Right renal cortex interstitium (tissue), 3 donors: ENCODE data around the gene LRIG2. TPM values are rescaled to one million over a fixed set of nuclear protein-coding genes. Genes with fewer than 3 reads are reported as not detected.
"Not testable (repeated sequence)": the region's sequence is repeated elsewhere in the genome, so short reads cannot be mapped to it uniquely, and the experiment has no call there.

Experiments used
- DNase-seq, 3 donors: peaks; one replicate each; pipeline ENCODE4 v3.0.0-alpha.2; 2013; ENCODE audit warnings: low read depth in 3 of 3, low spot score in 2 of 3
- polyA plus RNA-seq, 3 donors: library from polyadenylated mRNA; unstranded; fragments of 120-200 nt; gene quantifications; one replicate each; pipeline ENCODE4 v1.2.1, GENCODE V29; 2013; ENCODE audit not compliant: insufficient read length in 3 of 3

The LRIG2 gene
- polyA plus RNA-seq, 3 donors, result 14.4 to 16.8 (median 16.0) TPM

DNA sequence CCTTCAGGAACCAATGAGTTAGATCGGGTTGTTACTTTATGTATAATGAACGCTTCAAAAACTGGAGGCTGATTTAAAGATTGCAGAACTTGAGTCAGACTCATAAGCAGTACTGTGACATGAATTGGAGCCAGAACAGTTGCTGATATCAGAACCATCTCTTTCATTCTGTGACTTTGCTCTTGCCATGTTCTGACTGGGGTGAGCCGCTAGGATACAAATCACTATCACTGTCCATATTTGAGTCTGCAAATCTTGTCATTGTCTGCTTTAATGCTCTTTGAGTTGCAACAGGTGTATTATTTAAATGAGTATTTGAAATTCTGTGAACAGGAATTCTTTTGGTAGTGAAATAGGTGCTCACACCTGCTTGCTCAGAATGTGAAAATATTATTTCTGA lies 52.5 kb downstream of the LRIG2 start:
- DNase-seq, result no peak

DNA sequence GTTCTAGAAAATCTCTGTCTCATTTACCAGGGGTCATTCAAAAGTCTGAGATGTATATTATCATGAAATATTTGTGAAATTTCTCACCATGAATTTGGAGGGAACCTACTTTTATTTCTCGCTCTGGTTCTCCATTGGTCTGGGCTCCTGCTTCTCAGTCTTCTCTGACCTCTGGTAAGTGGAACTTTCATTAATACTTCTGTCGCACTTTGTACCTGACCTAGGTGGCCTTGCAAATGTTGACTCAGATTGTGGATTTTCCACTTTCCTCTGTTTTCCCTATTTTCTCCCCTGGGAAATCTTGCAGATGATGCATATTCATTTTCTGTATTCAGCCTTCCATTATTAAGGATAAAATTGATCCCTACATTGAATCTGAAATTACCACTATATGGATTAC lies 53.2 kb downstream of the LRIG2 start:
- no peak for DNase-seq

DNA sequence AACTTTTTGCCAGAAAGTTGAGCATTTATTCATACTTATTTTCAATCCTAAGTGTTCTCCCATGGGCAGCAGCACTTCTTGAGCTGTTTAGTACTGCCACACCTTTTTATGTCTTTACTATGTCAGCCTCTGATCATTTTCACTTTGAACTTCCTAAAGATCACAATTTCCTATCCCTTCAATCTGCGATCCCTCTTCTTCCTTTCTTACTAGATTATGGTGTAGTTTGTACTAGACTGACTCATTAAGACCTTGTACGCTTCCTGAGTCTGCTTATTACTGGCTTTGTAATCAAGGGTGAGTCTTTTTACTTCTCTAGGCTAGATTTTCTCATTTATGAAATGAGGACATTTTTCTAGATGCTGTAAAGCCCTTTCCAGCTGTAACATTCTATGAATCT lies 55.1 kb downstream of the LRIG2 start:
- DNase-seq, result no peak

DNA sequence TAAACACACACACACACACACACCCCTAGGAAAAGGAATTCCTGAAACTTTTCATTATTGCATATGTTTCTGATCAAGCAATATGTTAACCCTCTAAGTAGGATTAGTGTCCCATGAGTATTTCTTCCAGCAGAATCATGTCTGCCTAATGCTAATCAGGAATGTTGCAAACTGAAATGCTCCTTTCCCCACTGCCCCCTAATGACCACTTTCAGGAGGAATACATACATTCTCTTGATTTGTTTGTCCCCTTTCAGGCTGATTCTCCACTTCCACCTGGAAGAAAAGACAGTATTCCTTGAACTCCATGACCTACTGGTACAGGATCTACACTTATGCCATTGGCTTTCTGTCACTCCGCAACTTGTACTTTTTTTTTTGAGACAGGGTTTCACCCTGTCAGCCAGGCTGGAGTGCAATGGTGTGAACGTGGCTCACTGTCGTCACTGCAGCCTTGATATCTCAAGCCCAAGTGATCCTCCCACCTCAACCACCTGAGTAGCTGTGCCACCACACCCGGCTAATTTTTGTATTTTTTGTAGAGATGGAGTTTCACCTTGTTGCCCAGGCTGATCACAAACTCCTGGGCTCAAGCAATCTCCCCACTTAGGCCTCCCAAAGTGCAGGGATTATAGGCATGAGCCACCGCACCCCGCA lies 56.7 kb downstream of the LRIG2 start:
- no peak for DNase-seq

DNA sequence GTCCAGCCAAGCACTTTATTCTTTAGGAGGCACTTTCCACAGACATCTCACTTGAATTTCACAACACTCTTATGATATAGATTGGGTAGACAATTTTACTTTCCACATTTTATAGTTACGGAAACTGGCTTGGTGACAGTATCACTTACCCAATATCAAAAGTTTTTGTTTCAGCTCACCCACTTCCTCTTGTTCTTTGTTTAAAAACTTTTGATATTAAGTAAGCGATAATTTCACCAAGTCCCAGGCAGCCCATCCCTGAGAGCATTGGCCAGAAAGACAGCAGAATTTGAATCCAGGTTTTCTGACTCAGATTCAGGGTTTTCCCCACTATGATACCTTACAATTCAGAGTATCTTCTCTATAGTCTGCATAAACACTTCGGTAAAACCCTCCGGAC lies 60.0 kb downstream of the LRIG2 start:
- no peak for DNase-seq

DNA sequence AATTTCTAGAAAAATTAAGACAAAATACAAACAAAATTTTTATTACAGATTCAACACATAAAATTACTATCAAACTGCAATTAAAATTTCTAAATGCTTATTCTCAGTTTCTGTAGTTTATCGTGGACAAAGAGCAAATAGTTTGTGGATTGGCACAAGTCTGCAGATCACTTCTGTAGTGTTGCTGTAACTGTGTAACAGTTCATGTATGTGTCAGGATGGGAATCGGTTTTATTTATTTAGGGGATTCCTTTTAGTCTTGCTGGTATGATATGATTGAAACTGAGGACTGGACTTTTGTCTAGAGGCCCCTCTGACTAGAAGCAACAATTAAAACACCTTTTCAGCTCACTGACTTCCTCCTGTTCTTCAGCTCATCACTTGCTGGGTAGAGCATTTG lies 60.8 kb downstream of the LRIG2 start:
- no peak for DNase-seq

DNA sequence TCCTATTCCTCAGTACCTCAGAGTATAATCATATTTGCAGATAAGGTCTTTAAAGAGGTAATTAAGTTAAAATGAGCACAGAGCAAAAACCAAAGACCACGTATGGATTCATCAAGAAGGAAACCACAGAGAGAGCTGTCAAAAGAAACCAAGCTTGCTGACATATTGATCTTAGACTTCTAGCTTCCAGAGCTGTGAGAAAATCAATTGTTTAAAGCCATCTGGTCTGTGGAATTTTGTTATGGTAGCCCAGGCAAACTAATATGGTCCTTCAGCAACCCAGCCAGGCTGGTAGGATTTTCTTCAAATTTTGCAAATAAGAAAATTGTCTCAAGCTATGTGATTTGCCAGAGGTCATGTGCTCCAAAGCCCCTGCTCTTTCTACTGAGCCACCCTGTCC lies 62.5 kb downstream of the LRIG2 start:
- no peak for DNase-seq

DNA sequence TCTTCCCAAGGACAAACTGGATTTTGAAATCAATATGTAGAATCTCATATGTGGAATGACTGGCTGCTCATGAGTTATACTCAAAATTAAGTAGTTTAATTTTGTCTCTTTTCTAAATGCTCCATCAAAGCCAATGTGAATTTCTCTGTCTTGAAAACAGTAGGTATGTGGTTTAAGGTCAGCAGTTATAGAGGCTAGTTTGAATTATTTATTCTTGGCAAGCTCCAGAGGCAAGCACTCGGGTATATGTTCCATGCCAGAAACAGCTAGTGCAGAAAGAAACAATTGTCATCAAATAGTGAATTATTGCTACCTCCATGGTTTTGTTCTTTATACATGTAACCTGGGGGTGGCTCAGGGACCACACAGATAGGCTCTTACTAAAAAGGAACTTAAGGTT lies 63.5 kb downstream of the LRIG2 start:
- DNase-seq, result no peak

DNA sequence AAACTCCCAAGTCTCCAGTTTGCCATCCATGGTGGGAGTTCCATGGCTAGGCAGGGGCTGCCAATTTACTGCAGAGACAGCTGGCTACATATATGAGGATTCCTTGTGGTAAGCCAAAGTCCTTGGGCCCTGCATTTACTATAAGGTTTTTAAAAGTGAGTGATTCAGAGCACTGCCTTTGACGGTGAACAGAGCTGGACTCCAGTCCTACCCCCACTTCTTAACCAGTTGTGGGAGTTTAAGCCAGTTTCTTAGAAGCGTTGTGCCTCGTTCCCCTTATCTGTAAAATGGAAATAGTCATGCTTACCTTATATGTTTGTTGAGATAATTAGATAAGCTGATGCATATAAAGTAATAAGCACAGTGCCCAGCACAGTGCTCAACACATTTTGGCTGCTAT lies 64.6 kb downstream of the LRIG2 start:
- DNase-seq, result no peak

DNA sequence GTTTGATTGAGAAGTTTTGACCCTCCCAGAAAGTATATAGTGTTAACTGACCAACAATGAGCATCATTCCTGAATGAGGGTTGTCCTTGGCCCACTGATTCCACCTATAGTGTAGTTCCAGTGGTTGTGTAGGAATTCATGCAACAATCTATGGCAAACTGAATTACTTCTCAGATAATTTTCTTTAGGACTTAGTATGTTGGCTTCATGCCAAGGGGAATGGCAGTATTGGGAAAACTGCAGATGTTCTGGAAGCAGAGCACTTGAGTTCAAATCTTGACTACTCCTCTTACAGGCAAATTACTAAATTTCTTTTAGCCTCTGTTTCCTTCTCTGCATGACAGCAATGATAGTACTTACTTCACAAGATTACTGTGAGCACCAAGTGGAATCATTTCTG lies 65.8 kb downstream of the LRIG2 start:
- DNase-seq, result no peak

DNA sequence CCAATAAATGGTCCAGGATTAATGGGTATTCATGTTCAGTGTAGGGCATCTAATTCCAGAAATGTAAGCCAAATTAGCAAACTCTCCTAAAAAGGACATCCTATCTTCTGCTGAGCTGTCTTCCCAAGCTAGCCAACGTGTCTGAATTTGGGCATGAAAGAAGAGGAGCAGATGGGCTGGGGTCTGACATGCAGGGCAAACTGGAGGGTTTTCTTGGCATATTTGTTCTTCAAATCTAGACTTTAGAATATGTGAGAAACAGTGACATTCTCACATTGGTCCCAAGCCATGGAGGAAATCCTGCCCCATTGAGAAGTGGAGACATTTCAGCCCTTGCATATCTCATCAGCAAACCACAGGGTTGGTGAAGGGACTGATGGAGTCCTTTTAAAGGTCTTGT lies 67.2 kb downstream of the LRIG2 start:
- no peak for DNase-seq

DNA sequence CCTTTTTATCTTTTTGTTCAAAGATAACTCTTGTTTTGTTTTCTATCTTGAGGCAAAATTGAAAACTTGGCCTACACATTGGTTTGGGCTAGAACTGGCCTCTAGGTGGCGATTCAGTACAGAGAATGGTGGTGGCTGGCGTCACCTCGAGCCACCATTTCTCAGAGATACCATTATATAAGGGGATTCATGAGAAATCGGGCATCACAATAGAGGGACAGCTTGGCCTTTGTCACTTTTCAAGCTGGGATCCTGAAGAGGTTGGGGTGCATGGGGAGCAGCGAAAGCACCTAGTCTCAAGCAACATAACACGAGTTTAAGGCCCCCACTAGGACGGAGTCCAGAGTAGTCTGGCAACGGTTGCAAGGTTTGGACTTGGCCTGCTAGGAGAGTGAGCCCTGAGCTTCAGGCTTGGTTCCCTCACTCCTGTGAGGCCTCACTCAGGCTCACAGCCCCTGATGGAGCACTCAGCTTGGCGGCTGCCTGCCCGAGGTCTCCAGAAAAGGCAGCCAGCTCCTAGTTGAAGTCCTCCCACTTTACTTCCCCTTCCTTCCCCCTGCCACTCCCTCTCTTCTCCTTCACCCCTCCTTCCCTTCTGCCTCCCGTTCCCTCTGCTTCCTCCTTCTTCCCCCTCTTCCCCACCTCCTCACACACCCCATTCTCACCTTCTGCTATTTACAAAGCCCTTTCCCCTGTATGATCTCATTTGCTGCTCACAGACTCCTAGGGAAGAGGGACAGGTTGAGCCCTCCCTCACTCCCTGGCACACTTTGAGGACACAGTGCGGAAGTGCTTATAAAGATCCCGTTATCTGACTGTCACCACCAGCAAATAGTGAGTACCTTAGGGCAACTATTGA lies 67.8 kb downstream of the LRIG2 start:
- DNase-seq, result peak; percentile 25 to 62 (median 47)

DNA sequence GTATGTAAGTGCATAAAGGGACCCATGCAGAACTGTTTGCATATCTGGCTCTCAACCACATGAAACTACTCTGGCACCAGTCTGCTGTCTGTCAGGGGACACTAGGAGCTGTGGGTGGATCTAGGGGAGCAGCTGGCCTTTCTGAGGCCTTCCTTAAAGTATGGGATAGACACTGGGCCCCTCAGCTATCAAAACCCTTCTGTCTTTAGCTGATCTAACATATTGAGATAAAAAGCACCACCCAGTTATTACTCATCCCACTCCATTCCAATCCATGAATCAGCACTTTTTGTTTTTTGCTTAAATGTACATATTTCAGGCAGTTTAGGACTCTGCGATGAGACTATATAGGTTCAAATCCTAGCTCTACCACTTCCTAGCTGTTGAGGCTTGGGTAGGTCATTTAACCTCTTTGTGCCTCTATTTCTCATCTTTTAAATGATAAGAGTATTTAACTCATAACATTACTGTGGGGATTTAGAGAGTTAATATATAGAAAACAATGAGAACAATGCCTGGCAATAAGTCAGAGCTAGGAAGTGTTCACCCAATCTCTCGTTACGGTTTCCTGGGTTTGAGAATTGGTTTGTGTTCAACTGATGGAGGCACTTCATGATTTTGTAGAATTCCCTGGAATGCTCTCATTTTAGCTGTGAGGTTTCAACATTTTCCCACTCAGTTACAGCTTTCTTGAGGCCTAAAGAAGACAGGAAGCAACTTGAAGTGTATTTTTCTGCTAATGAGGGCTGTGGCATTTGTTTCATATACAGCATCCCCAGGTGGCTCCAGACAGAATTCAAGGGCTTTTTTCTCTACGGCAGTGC lies 68.9 kb downstream of the LRIG2 start:
- DNase-seq, result no peak

DNA sequence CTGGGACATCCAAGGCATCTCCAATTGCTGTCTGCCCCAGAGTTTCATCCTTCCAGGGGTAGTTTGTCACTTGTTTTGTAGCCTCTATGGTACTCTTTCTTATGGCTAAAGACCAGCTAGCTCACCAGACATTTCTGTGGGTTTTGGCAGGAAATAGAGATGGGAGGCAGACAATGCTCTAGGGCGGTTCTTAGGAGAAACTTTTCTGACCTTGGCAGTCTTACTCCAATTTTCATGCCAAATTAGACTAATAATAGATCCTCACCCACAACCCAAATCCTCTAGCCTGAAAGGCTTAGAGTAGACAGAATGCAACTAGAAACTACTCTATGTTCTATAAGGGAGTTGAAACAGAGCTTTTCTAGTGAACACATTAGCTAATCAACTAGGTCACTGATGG lies 69.8 kb downstream of the LRIG2 start:
- no peak for DNase-seq

DNA sequence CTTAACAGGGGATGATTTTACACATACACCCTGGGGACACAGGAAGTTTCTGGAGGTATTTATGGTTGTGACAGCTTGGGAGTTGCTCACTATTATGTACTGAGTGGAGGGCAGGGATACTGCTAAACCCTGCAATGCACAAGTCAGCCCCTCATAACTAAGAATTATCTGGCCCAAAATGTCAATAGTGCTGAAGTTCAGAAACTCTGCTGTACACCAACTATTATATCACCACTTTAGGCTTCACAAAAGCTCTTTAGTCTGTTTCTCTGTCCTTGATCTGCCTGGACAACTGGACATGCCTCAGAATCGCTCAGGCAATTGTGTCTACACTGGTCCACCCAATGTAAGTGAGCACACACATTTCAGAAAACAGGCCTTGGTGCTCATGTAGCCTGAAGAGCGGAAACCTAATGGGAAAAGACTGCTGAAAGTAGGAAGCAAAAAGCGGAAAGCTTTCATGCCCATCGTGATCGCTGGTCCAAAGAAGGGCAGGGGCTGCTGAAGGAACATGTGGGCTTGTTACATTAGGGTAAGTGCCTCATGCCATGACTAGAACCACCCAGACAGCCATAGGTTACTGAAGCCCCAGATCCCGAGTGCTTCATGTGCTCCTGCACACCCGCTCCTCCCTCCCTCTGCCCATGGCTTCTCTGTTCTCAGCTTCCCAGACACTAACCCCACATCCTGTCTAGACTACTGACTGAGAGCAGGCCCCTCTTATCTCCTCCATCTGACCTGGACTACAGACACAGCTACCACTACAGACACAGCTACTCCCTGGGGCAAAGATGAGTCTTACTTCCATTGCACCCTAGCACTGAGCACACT lies 73.5 kb downstream of the LRIG2 start:
- DNase-seq, result no peak

DNA sequence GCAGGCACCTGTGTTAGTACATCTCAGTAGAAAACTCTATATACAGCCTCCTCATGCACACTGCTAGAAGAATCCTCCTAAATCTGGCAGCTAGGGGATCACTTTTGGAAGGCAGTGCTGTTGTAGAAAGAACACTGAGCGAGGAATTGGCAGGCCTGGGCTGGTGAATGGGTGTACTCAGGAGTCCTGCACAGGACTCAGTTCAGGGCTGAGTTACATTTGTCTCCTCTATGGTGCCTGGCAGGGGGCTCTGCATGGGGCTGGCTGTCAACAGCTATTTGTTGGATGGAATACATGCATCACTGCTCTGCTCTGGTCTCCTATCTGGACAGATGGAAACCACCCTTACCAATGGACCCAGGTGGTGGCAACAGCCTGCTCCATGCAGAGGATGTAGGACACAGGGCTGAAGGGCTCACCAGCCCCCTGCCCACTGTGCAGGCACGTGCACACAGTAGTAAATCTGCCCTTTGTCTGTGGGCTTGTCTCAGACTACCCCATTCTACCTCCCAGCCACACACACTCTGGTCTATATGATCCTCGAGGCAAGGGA lies 74.2 kb downstream of the LRIG2 start:
- DNase-seq, result no peak

DNA sequence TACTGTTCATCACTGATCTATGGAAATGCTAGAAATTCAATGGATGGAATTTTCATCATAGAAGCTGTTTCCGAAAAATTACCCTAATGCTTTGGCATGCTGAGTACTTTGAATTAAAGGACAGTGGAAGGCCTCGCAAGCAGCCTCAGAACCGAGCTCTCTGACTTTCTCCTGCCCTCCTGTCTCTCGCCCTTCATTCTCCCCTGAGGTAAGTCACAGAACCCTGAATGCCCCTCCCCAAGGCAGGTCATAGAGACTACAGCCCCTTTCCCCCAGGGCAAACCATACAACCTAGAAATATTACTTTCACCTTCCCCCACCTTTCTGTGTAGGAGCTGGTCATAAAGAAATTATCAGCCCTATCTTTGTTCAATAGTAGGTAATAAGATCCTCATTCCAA lies 74.8 kb downstream of the LRIG2 start:
- no peak for DNase-seq

DNA sequence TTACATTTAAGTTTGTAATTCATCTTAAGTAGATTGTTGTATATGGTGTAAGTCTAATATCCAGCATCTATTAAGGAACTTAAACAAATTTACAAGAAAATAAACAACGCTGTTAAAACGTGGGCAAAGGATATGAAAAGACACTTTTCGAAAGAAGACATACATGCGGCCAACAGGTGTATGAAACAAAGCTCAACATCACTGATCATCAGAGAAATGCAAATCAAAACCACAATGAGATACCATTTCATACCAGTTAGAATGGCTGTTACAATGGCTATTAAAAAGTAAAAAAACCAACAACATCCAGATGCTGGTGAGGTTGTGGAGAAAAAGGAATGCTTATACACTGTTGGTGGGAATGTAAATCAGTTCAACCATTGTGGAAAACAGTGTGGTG lies 77.5 kb downstream of the LRIG2 start:
- not testable (repeated sequence) for DNase-seq

DNA sequence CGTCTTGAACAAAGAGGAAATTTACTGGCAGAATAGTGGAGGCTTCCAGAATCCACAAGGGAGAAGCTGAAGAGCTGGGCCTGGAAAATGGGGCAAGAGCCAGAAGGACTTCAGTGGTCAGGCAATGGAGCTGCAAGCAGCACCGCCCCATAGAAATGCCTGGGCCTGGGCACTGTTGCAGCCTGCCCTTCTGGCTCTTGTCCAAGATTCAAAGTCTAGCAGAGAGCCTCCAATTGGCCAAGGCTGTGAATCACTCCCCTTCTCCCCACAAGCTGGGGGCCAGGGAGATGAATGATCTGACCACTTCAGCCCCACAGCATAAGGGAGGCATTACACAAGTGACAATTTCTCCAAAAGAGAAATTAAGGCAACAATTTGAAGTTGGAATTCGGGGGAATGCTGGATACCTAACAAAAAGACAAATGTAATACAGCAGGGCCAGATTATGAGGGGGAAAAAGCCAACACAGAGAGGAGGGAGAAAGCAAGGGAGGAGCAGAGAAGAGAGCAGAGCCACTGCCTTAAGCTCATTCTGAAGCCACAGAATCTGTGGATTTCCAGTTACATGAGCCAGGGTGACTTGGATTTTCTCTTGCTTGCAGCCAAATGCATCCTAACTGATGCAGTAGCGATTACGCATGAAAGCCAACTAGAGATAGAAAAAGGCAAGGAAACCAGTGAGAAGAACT lies 80.3 kb downstream of the LRIG2 start:
- no peak for DNase-seq

DNA sequence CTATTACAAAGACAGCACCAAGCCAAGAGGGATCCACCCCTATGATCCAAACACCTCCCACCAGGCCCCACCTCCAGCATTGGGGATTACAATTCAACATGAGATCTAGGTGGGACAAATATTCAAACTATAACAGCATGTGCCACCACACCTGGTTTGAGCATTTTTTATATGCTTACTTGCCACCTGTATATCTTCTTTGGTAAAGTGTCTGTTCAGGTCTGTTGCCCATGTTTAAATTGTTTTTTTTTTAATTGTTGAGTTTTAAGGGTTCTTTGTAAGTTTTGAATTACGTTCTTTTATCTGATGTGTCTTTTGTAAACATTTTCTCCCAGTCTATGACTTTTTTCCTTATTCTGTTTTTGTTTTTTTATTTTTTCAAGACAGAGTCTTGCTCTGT lies 83.4 kb downstream of the LRIG2 start:
- DNase-seq, result no peak
